ENCODE results near the gene DYSF.

Gene DYSF

DNA sequence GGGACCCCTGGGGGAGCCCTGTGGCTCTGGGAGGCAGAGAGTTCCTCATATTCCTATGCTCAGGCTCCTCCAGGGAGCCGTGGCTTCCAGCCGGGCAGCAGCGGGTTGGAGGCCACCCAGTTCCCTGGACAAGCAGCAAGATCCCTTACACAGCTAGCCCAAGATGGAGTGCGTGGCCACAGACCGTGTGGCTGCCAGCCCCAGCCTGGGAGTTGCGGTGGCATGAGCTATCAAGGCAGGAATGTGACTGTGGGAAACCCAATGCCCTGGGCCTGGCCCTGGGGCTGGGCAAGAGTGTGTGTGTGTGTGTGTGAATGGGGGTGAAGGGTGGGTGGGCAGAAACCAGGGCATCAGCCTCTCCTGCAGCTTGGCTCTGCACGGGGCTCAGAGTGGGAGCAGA is 130.5 kb downstream of the DYSF start:
- Histone ChIP-seq H4K8ac (ENCODE audit: low read depth, low read length) (no peak overlapping the region), H3K18ac (ENCODE audit: low read length) (peak overlapping the region; percentile 68), H3K14ac (ENCODE audit: low read length) (no peak overlapping the region), H3K79me1 (ENCODE audit: low read depth, low read length) (no peaks in the 10 kb centered on the region), H3K4me3 (ENCODE audit: low read length in 2 of 2) (no peak overlapping the region), H2AK5ac (ENCODE audit: low read depth, low read length) (peak overlapping the region; percentile 65), H4K91ac (ENCODE audit: low read depth, low read length, poor library complexity) (no peak overlapping the region), H3K27me3 (ENCODE audit: control insufficient read depth in 3 of 3, insufficient read depth in 3 of 3, low read depth in 1 of 3, low read length in 3 of 3) (peaks cover 0 to 20% (median 0%) of the 10 kb centered on the region in 3 experiments), H2BK5ac (ENCODE audit: low read length) (no peak overlapping the region), H3K4me2 (ENCODE audit: insufficient read depth, low read length, poor library complexity, severe bottlenecking) (no peak overlapping the region), H3K9ac (ENCODE audit: low read depth, low read length, poor library complexity) (peak overlapping the region; percentile 33), H3K4ac (ENCODE audit: low read length) (no peak overlapping the region), H2BK12ac (ENCODE audit: low read length) (no peak overlapping the region), H3K9me3 (replicated peaks in 1 of 2; ENCODE audit: control insufficient read depth in 2 of 2, insufficient read depth in 1 of 2, low read depth in 1 of 2, low read length in 2 of 2) (no peaks in the 10 kb centered on the region), H3K23ac (ENCODE audit: low read depth, low read length, poor library complexity) (no peak overlapping the region), H3K27ac (replicated peaks; ENCODE audit: low read length) (no peak overlapping the region), H2AFZ (ENCODE audit: low read length) (no peak overlapping the region), H3K4me1 (ENCODE audit: control insufficient read depth in 2 of 2, insufficient read depth in 1 of 2, low read depth in 1 of 2, low read length in 2 of 2) (peaks cover 0 to 3% of the 10 kb centered on the region in 2 donors), H2BK120ac (ENCODE audit: low read depth, low read length) (no peak overlapping the region), H2BK15ac (ENCODE audit: low read length) (peak overlapping the region; percentile 49), H3K36me3 (replicated peaks in 1 of 2; ENCODE audit: control insufficient read depth in 2 of 2, insufficient read depth in 2 of 2, low read length in 2 of 2) (no peaks in the 10 kb centered on the region)
- no peak for DNase-seq (ENCODE audit: low spot score)
- no CpG with 5 or more reads among the region's 7 CpGs for WGBS, 2 donors (ENCODE audit: extremely low coverage in 2 of 2, insufficient read length in 2 of 2, insufficient replicate concordance in 1 of 2)

DNA sequence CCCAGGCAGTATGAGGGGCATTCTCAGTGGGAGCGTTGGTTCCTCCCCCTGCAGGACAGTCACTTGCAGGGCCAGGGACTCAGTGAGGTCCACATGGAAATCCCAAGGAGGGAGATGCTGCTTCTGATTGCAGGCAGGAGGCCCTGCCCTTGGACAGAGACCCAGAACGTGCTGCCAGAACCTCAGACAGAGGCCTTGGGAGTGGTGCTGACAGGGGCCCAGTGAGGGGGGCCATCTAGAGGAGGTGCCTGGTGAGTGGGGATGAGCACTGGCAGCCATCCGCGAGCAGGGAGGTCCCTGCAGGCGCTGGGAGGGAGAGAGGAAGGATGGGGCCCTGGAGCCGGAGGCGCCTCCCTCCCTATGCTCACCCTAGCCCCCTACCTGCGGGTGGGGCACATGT is 133.1 kb downstream of the DYSF start:
- Histone ChIP-seq H2BK5ac (ENCODE audit: low read length) (peak overlapping the region; percentile 67), H3K9ac (ENCODE audit: low read depth, low read length, poor library complexity) (no peak overlapping the region), H3K27me3 (ENCODE audit: control insufficient read depth in 3 of 3, insufficient read depth in 3 of 3, low read depth in 1 of 3, low read length in 3 of 3) (peaks cover 0 to 21% (median 0%) of the 10 kb centered on the region in 3 experiments), H3K23ac (ENCODE audit: low read depth, low read length, poor library complexity) (no peak overlapping the region), H2BK15ac (ENCODE audit: low read length) (no peak overlapping the region), H2BK12ac (ENCODE audit: low read length) (no peak overlapping the region), H2BK120ac (ENCODE audit: low read depth, low read length) (no peak overlapping the region), H3K4ac (ENCODE audit: low read length) (no peak overlapping the region), H3K9me3 (replicated peaks in 1 of 2; ENCODE audit: control insufficient read depth in 2 of 2, insufficient read depth in 1 of 2, low read depth in 1 of 2, low read length in 2 of 2) (no peaks in the 10 kb centered on the region), H3K4me1 (ENCODE audit: control insufficient read depth in 2 of 2, insufficient read depth in 1 of 2, low read depth in 1 of 2, low read length in 2 of 2) (peaks cover 10 to 13% of the 10 kb centered on the region in 2 donors), H2AFZ (ENCODE audit: low read length) (no peak overlapping the region), H3K4me3 (ENCODE audit: low read length in 2 of 2) (no peak overlapping the region), H3K18ac (ENCODE audit: low read length) (peak overlapping the region; percentile 65), H3K14ac (ENCODE audit: low read length) (no peak overlapping the region), H3K36me3 (replicated peaks in 1 of 2; ENCODE audit: control insufficient read depth in 2 of 2, insufficient read depth in 2 of 2, low read length in 2 of 2) (no peaks in the 10 kb centered on the region), H3K79me1 (ENCODE audit: low read depth, low read length) (no peaks in the 10 kb centered on the region), H3K4me2 (ENCODE audit: insufficient read depth, low read length, poor library complexity, severe bottlenecking) (no peak overlapping the region), H4K91ac (ENCODE audit: low read depth, low read length, poor library complexity) (no peak overlapping the region), H2AK5ac (ENCODE audit: low read depth, low read length) (peak overlapping the region; percentile 6), H4K8ac (ENCODE audit: low read depth, low read length) (peak overlapping the region; percentile 32), H3K27ac (replicated peaks; ENCODE audit: low read length) (no peak overlapping the region)
- DNase-seq (ENCODE audit: low spot score), result no peak
- no CpG with 5 or more reads among the region's 8 CpGs for WGBS, 2 donors (ENCODE audit: extremely low coverage in 2 of 2, insufficient read length in 2 of 2, insufficient replicate concordance in 1 of 2)

DNA sequence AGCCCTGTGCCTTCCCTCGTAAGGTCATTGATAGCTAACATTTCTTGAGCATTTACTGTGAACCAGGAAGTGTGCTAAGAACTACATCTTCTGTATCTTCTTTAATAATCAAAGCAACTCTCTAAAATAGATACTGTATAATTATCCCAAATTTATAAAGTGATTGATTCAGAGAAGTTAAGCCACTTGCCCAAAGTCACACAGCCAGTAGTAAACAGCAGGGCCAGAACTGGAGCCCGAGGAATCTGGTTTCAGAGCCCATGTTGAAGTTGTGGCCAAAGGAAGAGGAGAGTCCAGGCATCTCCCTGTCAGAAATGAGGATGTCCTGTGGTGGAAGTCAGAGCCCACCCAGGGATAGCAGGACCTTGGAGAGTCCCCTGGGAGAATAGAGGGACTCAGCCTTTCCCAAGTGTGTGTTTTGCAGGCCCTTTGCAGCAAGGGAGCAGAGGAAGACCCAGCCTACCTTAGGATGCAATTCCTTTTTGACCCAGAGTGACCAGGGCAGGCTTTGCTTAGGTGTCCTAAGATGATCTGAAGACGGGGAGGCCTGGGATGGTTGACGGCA is 134.2 kb downstream of the DYSF start:
- H3K36me3 ChIP-seq (replicated peaks in 1 of 2; ENCODE audit: control insufficient read depth in 2 of 2, insufficient read depth in 2 of 2, low read length in 2 of 2), result no peaks in the 10 kb centered on the region
- no peak overlapping the region for H2BK120ac ChIP-seq (ENCODE audit: low read depth, low read length)
- H3K4me3 ChIP-seq (ENCODE audit: low read length in 2 of 2), result no peak overlapping the region
- no CpG with 5 or more reads among the region's 4 CpGs for WGBS, 2 donors (ENCODE audit: extremely low coverage in 2 of 2, insufficient read length in 2 of 2, insufficient replicate concordance in 1 of 2)
- peak overlapping the region; percentile 1 for H2BK15ac ChIP-seq (ENCODE audit: low read length)
- no peak overlapping the region for H4K8ac ChIP-seq (ENCODE audit: low read depth, low read length)
- H3K4ac ChIP-seq (ENCODE audit: low read length), result no peak overlapping the region
- no peaks in the 10 kb centered on the region for H3K79me1 ChIP-seq (ENCODE audit: low read depth, low read length)
- H2AFZ ChIP-seq (ENCODE audit: low read length), result no peak overlapping the region
- no peak overlapping the region for H3K14ac ChIP-seq (ENCODE audit: low read length)
- DNase-seq (ENCODE audit: low spot score), result no peak
- H2BK5ac ChIP-seq (ENCODE audit: low read length), result no peak overlapping the region
- H3K27me3 ChIP-seq (ENCODE audit: control insufficient read depth in 3 of 3, insufficient read depth in 3 of 3, low read depth in 1 of 3, low read length in 3 of 3), result peaks cover 0 to 21% (median 0%) of the 10 kb centered on the region in 3 experiments
- H3K9ac ChIP-seq (ENCODE audit: low read depth, low read length, poor library complexity), result no peak overlapping the region
- no peak overlapping the region for H2AK5ac ChIP-seq (ENCODE audit: low read depth, low read length)
- H3K4me2 ChIP-seq (ENCODE audit: insufficient read depth, low read length, poor library complexity, severe bottlenecking), result no peak overlapping the region
- no peak overlapping the region for H4K91ac ChIP-seq (ENCODE audit: low read depth, low read length, poor library complexity)
- no peak overlapping the region for H3K23ac ChIP-seq (ENCODE audit: low read depth, low read length, poor library complexity)
- H3K4me1 ChIP-seq (ENCODE audit: control insufficient read depth in 2 of 2, insufficient read depth in 1 of 2, low read depth in 1 of 2, low read length in 2 of 2), result peaks cover 10 to 14% of the 10 kb centered on the region in 2 donors
- H3K18ac ChIP-seq (ENCODE audit: low read length), result no peak overlapping the region
- no peak overlapping the region for H3K27ac ChIP-seq (replicated peaks; ENCODE audit: low read length)
- H2BK12ac ChIP-seq (ENCODE audit: low read length), result no peak overlapping the region
- H3K9me3 ChIP-seq (replicated peaks in 1 of 2; ENCODE audit: control insufficient read depth in 2 of 2, insufficient read depth in 1 of 2, low read depth in 1 of 2, low read length in 2 of 2), result no peaks in the 10 kb centered on the region

DNA sequence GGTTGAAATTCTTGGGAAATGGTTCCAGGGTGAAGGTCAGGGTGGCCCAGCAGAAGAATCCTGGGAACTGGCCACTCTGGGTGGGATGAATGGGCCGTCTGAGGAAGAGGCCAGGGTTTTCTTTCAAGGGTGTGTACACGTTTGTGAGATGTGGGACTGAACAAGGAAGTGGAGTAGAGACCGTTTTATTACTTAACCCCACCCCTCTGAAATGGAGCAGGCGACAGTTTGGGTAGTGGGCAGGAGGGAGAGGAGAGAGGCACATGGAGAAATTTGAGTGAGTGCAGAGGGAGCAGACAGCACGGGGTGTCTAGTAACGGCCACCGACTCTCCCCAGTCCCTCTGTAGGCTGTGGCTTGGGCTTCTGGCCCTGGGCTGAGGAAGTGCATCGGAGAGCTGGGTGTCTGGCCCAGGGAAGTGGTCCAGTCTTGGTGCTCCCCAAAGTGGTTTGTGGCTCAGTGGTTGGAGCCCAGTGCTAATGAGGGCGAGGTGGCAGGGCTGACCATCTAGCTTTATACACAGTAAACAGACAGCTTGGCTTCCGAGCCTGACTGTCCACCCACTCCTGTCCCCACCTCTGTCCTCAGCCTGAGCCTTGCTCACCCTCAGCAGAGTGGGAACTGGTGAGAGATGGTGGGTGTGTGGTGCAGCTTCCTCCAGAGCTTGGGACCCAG is 135.3 kb downstream of the DYSF start:
- Histone ChIP-seq H3K4ac (ENCODE audit: low read length) (no peak overlapping the region), H3K27me3 (ENCODE audit: control insufficient read depth in 3 of 3, insufficient read depth in 3 of 3, low read depth in 1 of 3, low read length in 3 of 3) (peaks cover 0 to 18% (median 0%) of the 10 kb centered on the region in 3 experiments), H3K9ac (ENCODE audit: low read depth, low read length, poor library complexity) (no peak overlapping the region), H2BK120ac (ENCODE audit: low read depth, low read length) (no peak overlapping the region), H3K36me3 (replicated peaks in 1 of 2; ENCODE audit: control insufficient read depth in 2 of 2, insufficient read depth in 2 of 2, low read length in 2 of 2) (no peaks in the 10 kb centered on the region), H2BK15ac (ENCODE audit: low read length) (peak overlapping the region; percentile 79), H2BK12ac (ENCODE audit: low read length) (peak overlapping the region; percentile 2), H3K14ac (ENCODE audit: low read length) (no peak overlapping the region), H3K23ac (ENCODE audit: low read depth, low read length, poor library complexity) (no peak overlapping the region), H3K4me1 (ENCODE audit: control insufficient read depth in 2 of 2, insufficient read depth in 1 of 2, low read depth in 1 of 2, low read length in 2 of 2) (peaks cover 10 to 14% of the 10 kb centered on the region in 2 donors), H3K9me3 (replicated peaks in 1 of 2; ENCODE audit: control insufficient read depth in 2 of 2, insufficient read depth in 1 of 2, low read depth in 1 of 2, low read length in 2 of 2) (no peaks in the 10 kb centered on the region), H2AK5ac (ENCODE audit: low read depth, low read length) (peak overlapping the region; percentile 77), H2BK5ac (ENCODE audit: low read length) (peak overlapping the region; percentile 55), H3K18ac (ENCODE audit: low read length) (peak overlapping the region; percentile 68), H4K91ac (ENCODE audit: low read depth, low read length, poor library complexity) (peak overlapping the region; percentile 14), H3K4me2 (ENCODE audit: insufficient read depth, low read length, poor library complexity, severe bottlenecking) (no peak overlapping the region), H2AFZ (ENCODE audit: low read length) (no peak overlapping the region), H3K27ac (replicated peaks; ENCODE audit: low read length) (no peak overlapping the region), H4K8ac (ENCODE audit: low read depth, low read length) (no peak overlapping the region), H3K4me3 (ENCODE audit: low read length in 2 of 2) (no peak overlapping the region), H3K79me1 (ENCODE audit: low read depth, low read length) (no peaks in the 10 kb centered on the region)
- DNase-seq (ENCODE audit: low spot score), result no peak
- no CpG with 5 or more reads among the region's 10 CpGs for WGBS, 2 donors (ENCODE audit: extremely low coverage in 2 of 2, insufficient read length in 2 of 2, insufficient replicate concordance in 1 of 2)
